UCSD-AML1 (cell line): ENCODE results near the gene PRADC1.
"Not testable (repeated sequence)": the region's sequence is repeated elsewhere in the genome, so short reads cannot be mapped to it uniquely, and the experiment has no call there.

Experiments used
- DNase-seq: peaks from one replicate; lab custom pipeline; 2025; ENCODE audit not compliant: unreplicated experiment; lab: John Stamatoyannopoulos, UW

PRADC1 gene

DNA sequence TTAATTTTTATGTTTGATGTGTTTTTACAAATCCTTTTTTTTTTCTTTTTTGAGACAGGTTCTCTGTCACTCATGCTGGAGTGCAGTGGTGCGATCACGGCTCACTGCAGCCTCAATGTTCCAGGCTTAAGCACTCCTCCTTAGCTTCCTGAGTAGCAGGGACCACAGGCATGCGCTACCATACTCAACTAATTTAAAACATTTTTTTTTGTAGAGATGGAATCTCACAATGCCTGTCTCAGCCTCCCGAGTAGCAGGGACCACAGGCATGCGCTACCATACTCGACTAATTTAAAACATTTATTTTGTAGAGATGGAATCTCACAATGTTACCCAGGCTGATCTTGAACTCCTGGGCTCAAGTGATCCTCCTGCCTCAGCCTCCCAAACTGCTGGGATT, 27.4 kb downstream of the PRADC1 start:
- no peak for DNase-seq

DNA sequence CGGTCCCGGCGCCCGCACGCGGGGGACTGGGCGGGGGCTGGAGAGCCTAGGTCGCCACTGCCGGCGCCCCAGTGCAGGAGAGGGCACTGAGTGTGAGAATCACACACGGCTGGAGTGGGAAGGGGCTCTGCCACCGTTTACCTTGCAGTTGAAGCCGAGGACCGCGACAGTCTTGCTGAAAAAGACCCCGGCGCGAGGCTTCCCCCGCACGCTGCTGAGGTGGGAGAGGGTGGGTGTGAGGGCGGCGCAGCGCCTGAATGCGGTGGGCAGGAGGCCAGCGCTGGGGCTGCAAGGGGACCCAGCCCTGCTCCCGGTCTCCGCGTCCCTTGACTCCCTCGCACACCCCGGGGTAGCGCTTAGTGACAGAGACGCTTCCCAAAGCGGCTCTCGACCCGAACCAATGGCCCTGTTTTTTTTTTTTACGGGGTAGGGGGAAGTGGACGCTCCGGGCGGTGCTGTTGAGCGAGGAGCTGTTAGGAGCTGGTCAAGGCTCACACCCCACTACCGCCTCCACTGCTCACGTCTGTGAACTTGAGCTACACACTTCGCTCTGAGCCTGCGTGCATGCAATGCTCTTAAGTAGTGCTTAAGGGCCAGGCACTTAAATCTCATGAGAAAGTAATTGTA, 29.9 kb downstream of the PRADC1 start:
- no peak for DNase-seq

DNA sequence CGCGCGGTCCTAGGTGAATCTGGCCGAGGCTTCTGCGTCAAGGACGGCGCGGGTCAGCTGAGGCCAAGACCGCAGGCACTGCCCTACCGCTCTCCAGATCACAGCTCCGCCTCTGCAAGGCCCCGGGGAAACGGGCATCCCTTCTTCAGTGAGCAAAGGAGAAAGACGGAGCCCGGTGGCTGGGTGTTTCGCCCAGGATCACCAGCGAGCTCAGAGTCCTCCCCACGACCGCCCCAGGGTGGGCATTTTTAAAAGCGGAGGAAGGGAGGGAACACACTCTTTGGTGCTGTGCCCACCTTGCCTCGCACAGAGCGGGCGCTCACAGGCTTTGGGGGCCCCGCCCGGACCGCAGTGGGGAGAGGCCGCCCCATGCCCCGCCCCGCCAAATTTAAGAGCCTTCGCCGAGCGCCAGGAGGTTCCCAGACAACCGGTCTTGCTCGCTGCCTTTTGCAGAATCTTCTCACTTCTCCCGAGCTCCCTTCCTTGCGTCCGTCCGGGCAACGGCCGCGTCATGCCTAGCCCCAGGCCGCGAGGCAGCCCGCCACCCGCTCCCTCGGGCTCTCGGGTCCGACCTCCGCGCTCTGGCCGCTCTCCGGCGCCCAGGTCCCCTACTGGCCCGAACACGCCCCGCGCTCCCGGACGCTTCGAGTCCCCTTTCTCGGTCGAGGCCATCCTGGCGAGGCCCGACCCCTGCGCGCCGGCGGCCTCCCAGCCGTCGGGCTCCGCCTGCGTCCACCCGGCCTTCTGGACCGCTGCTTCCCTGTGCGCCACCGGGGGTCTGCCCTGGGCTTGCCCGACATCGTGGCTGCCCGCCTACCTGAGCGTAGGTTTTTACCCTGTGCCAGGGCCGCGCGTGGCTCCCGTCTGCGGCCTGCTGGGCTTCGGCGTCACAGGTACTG, 30.6 kb downstream of the PRADC1 start, which contains the start of gene NOTO:
NOTO (plus strand) TSS at position 419 of the 899 bp plus-strand sequence; CDS start at position 512, 93 bp downstream.
- no peak for DNase-seq

- DNase-seq: not testable (repeated sequence)
Measured at GRCh38 chr2:73200281-73200680, 32.8 kb downstream of the PRADC1 start.

DNA sequence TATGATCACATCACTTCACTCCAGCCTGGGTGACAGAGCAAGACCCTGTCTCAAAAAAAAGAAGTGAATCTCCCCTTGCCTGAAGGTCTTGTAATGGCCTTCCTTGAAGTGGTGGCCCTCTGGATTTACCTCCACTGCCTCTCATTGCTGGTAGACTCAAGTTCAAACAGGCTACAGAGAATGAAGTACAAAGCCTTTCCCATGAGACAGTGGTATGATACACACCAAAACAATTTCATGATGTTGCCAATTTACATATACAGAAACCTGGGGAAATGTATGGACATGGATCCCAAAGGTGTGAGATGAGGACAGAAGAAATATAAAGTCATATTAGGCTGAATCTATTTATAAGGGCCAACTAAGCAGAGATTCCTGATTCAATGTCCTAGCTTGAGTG, 35.5 kb downstream of the PRADC1 start:
- no peak for DNase-seq

DNA sequence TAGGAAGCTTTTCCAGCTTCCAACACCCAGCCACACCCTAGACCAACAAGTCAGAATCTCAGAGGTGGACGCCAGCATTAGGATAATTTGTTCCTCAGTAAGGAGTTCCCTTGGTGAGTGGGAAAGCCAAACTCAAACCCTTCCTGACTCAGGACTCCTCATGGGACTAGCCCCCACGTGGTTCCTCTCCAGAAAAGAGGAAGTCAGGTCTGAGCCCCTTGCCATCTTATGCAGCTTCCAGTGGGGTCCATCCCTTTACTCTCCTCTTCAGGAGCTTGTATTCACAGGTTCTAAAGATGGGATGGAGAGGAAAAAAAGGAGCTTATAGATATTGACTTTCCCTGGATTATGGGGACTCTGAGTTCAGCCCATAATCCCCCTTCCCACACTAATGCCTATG, 45.5 kb downstream of the PRADC1 start:
- no peak for DNase-seq

DNA sequence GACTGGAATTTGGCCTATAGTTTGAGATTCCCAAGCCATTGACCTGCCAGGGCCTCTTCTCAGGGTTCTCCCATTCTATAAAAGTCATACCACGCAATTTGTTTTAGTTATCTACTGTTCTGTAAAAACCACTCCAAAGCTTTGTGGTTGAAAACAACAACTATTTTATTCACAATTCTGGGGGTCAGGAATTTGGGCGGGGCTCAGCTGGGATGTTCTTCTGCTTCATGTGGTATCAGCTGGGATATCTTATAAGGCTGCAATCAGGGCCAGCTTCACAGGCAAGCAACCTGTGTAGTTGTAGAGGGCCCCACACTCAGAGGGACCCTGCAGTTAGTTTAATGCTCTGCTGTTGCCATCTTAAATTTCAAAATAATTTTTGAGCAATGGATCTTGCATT, 47.1 kb downstream of the PRADC1 start:
- no peak for DNase-seq
